SK-N-MC (cell line): ENCODE results near the gene CDC123.

ENCODE experiments used
- EZH2 ChIP-seq: fragments of 200-600 bp; sonication (generic); IDR thresholded peaks from one replicate; pipeline ENCODE4 v1.6.1; 2017; ENCODE audit warnings: antibody characterized with exemption
- FOXP2 ChIP-seq: optimal IDR thresholded peaks from 2 replicates; pipeline ENCODE3; 2011; ENCODE audit warnings: mild to moderate bottlenecking, moderate library complexity; ENCODE audit not compliant: insufficient read depth; ENCODE audit errors: extremely low read length, control extremely low read depth
- POLR2AphosphoS5 ChIP-seq: IDR thresholded peaks from 2 replicates; pipeline ENCODE4 v1.6.1; 2012; ENCODE audit warnings: mild to moderate bottlenecking, low read depth, low read length, borderline replicate concordance

GRCh38 chr10:12252882-12253546 lies 57.0 kb downstream of the CDC123 start:
- no peak for TF ChIP-seq EZH2
- TF ChIP-seq POLR2AphosphoS5: no peak
- TF ChIP-seq FOXP2: no peak
